K562 (cell line): ENCODE data around the gene ID1. TPM values are rescaled to one million over a fixed set of nuclear protein-coding genes. Genes with fewer than 3 reads are reported as not detected.

Source experiments
- ATAC-seq: fragments of 200-7000 bp; cut with Tn5 transposase; 3 replicates; pipeline ENCODE4 v1.9.1; 2020; ENCODE audit warnings: moderate library complexity
- BruUV-seq: library from RNA; stranded (reverse); fragments of 400-500 nt; replicated peaks from 2 replicates; lab custom pipeline; 2021; lab: Mats Ljungman, UMichigan
- CTCF ChIA-PET: fragments of 300-600 bp; formaldehyde crosslinking; extraction: SDS; loops from one replicate; lab custom pipeline; 2021; ENCODE audit warnings: low intra/inter-chr PET ratio; lab: Yijun Ruan, JAX
- POLR2A ChIA-PET: fragments of 300-600, 350-650 bp; sonication (Branson Sonifier 250); formaldehyde crosslinking; extraction: SDS; loops from one replicate; lab custom pipeline; 2021; ENCODE audit warnings: antibody characterized with exemption, inconsistent platforms; lab: Yijun Ruan, JAX
- DNase-seq, 4 experiments: peaks; one replicate each; pipeline versions ENCODE4 v3.0.0 to v3.0.0-alpha.2; 2011 to 2018; ENCODE audit warnings: low spot score in 3 of 4, mixed read lengths in 3 of 4; ENCODE audit errors: extremely low read depth in 1 of 4
- FAIRE-seq: peaks from 2 replicates; lab custom pipeline; 2011; peaks lifted over from hg19 to GRCh38; lab: Jason Lieb, UNC
- H2AFZ ChIP-seq: 2 replicates; pipeline ENCODE4 v1.6.0; 2011; ENCODE audit warnings: low read depth, low read length, control low read depth, inconsistent platforms
- H3K27ac ChIP-seq: fragments of 200-600 bp; 3 replicates; pipeline ENCODE4 v1.8.0; 2011; ENCODE audit warnings: low read depth, mild to moderate bottlenecking, control low read depth, inconsistent platforms, low read length, moderate library complexity, mixed read lengths; ENCODE audit errors: extremely low read depth
- H3K27me3 ChIP-seq, 2 experiments: fragments of 300-600 bp in 1 of 2; 2 replicates in 1 of 2; 3 replicates in 1 of 2; pipeline versions ENCODE4 v1.6.0 to v1.8.0; 2011; ENCODE audit warnings: inconsistent platforms in 2 of 2, low read length in 2 of 2, mild to moderate bottlenecking in 1 of 2, mixed read lengths in 1 of 2, moderate library complexity in 1 of 2; ENCODE audit not compliant: control insufficient read depth in 2 of 2, insufficient read depth in 2 of 2
- H3K36me3 ChIP-seq: fragments of 300-600 bp; 3 replicates; pipeline ENCODE4 v1.8.0; 2011; ENCODE audit warnings: mild to moderate bottlenecking, low read length, inconsistent platforms; ENCODE audit not compliant: control insufficient read depth, insufficient read depth
- H3K4me1 ChIP-seq, 2 experiments: fragments of 200-600 bp in 1 of 2; replicated peaks in 1 of 2; 2 replicates in 1 of 2; 3 replicates in 1 of 2; pipeline versions ENCODE4 v1.5.1 to v1.8.0; 2011; ENCODE audit warnings: inconsistent platforms in 2 of 2, low read length in 2 of 2, mild to moderate bottlenecking in 1 of 2, mixed read lengths in 1 of 2, moderate library complexity in 1 of 2; ENCODE audit not compliant: control insufficient read depth in 2 of 2, insufficient read depth in 2 of 2
- H3K4me2 ChIP-seq: 2 replicates; pipeline ENCODE4 v1.6.1; 2011; ENCODE audit warnings: low read length, control low read depth, inconsistent platforms, mixed read lengths; ENCODE audit not compliant: insufficient read depth
- H3K4me3 ChIP-seq: fragments of 200-600 bp; sonication (generic), shearing (Covaris generic); 2 replicates; pipeline ENCODE4 v1.5.1; 2016; ENCODE audit warnings: control low read depth, inconsistent platforms
- H3K79me2 ChIP-seq: fragments of 200-600 bp; 3 replicates; pipeline ENCODE4 v1.8.0; 2011; ENCODE audit warnings: low read length, inconsistent platforms; ENCODE audit not compliant: control insufficient read depth, insufficient read depth
- H3K9ac ChIP-seq, 2 experiments: 2 replicates each; pipeline versions ENCODE4 v1.6.0 to v1.6.1; 2011; ENCODE audit warnings: low read depth in 2 of 2, low read length in 2 of 2, control low read depth in 1 of 2, inconsistent platforms in 1 of 2, mild to moderate bottlenecking in 1 of 2, mixed read lengths in 1 of 2; ENCODE audit not compliant: insufficient read depth in 1 of 2
- H3K9me1 ChIP-seq: one replicate; pipeline ENCODE4 v1.6.0; 2011; ENCODE audit warnings: inconsistent platforms, mild to moderate bottlenecking, low read length, moderate library complexity; ENCODE audit not compliant: control insufficient read depth, insufficient read depth
- H3K9me3 ChIP-seq: replicated peaks from 2 replicates; pipeline ENCODE4 v1.5.1; 2011; ENCODE audit warnings: low read depth, low read length, inconsistent platforms; ENCODE audit not compliant: control insufficient read depth, insufficient read depth
- H4K20me1 ChIP-seq: replicated peaks from 2 replicates; pipeline ENCODE4 v1.6.1; 2011; ENCODE audit warnings: low read length, inconsistent platforms, mixed read lengths; ENCODE audit not compliant: control insufficient read depth, insufficient read depth
- BRD4 ChIP-seq: fragments of 200-600 bp; sonication (generic); IDR thresholded peaks from 2 replicates; pipeline ENCODE4 v1.6.1; 2017; ENCODE audit warnings: inconsistent platforms
- EP300 ChIP-seq: IDR thresholded peaks from 2 replicates; pipeline ENCODE4 v1.6.1; 2012; ENCODE audit warnings: low read length, improper control_type of control experiment
- HDAC8 ChIP-seq: fragments of 450-650 bp; IDR thresholded peaks from 2 replicates; pipeline ENCODE4 v1.6.1; 2016; ENCODE audit warnings: mild to moderate bottlenecking, missing genetic modification characterization, moderate library complexity, missing compliant biosample characterization
- KLF6 ChIP-seq: fragments of 250-450 bp; sonication (Bioruptor Pico); IDR thresholded peaks from 2 replicates; pipeline ENCODE4 v1.4.0; 2020; ENCODE audit warnings: mild to moderate bottlenecking, moderate library complexity, borderline replicate concordance
- MYC ChIP-seq, 2 experiments: fragments of 250-450 bp in 1 of 2; sonication (Bioruptor Pico) in 1 of 2; IDR thresholded peaks; 2 replicates each; pipeline versions ENCODE4 v1.5.1 to v1.6.1; 2012 to 2021; ENCODE audit warnings: low read depth in 2 of 2, borderline replicate concordance in 1 of 2, improper control_type of control experiment in 1 of 2, low read length in 1 of 2, mild to moderate bottlenecking in 1 of 2, moderate library complexity in 1 of 2
- NCOR1 ChIP-seq: fragments of 450-650 bp; IDR thresholded peaks from 2 replicates; pipeline ENCODE4 v1.6.1; 2016; ENCODE audit warnings: mild to moderate bottlenecking, moderate library complexity
- SMC3 ChIP-seq: conservative IDR thresholded peaks from 2 replicates; pipeline ENCODE4 v1.6.1; 2011; ENCODE audit warnings: low read depth, low read length, improper control_type of control experiment; ENCODE audit not compliant: insufficient read depth
- ZNF24 ChIP-seq: fragments of 450-650 bp; IDR thresholded peaks from 2 replicates; pipeline ENCODE4 v1.6.1; 2016
- ZNF609 ChIP-seq: sonication (generic); formaldehyde crosslinking; IDR thresholded peaks from 2 replicates; pipeline ENCODE4 v1.8.1; 2023; ENCODE audit warnings: missing genetic modification reagents, mild to moderate bottlenecking, borderline replicate concordance
- ZSCAN29 ChIP-seq: fragments of 450-650 bp; IDR thresholded peaks from 2 replicates; pipeline ENCODE4 v1.6.1; 2017
- WGBS: fragments of 100-300 bp; shearing (Covaris generic); methylation state at CpG from one replicate; pipeline ENCODE4 v1.1.6; 2016; ENCODE audit warnings: low coverage, mixed read lengths; ENCODE audit not compliant: insufficient coverage; ENCODE audit errors: missing lambda C conversion rate; 5-methylcytosine and 5-hydroxymethylcytosine counted together
- in situ Hi-C: fragments of 300-500 bp; cut with MboI; formaldehyde crosslinking; loops from 4 replicates; pipeline ENCODE4 v1.15.0; 2018; ENCODE audit warnings: inconsistent platforms, mixed read lengths
- intact Hi-C: fragments of 100-400 bp; cut with micrococcal nuclease; formaldehyde crosslinking; loops from 2 replicates; pipeline ENCODE4 v1.14.2; 2022
- polyA plus RNA-seq, 8 experiments: library from polyadenylated mRNA; depleted of rRNA in 4 of 8; stranded (reverse) in 5 of 8; unstranded in 3 of 8; fragments of >200 nt; fragmentation: Nextera tagmentation in 2 of 8; fragmentation: Illumina TruSeq in 1 of 8; extraction: Ambion mirVana in 2 of 8; extraction: Trizol in 1 of 8; gene quantifications; 2 replicates each; pipeline versions ENCODE4 v1.2.1 to v1.2.3, GENCODE V29; 2011 to 2014; ENCODE audit warnings: inconsistent platforms in 1 of 8, missing spikeins in 1 of 8
- total RNA-seq, 7 experiments: library from RNA; depleted of rRNA in 6 of 7; stranded (reverse); fragments of >200 nt in 6 of 7; fragmentation: Illumina TruSeq in 2 of 7; extraction: Trizol in 2 of 7; gene quantifications; 2 replicates each; pipeline versions ENCODE4 v1.2.1 to v1.2.3, GENCODE V29; 2011 to 2021; ENCODE audit warnings: low replicate concordance in 1 of 7
- TF ChIP-seq, protein P1 (sequence below): fragments of 450-650 bp; formaldehyde crosslinking; IDR thresholded peaks from 2 replicates; pipeline ENCODE4 v1.4.0; 2022; ENCODE audit warnings: mild to moderate bottlenecking, moderate library complexity

The ID1 gene
- total and polyA plus RNA-seq, 9 of the 15 experiments (the other 6 are each of a cell fraction or from before 2014, with no cell fraction given), result 1.4 to 358 (median 65.0) TPM

DNA sequence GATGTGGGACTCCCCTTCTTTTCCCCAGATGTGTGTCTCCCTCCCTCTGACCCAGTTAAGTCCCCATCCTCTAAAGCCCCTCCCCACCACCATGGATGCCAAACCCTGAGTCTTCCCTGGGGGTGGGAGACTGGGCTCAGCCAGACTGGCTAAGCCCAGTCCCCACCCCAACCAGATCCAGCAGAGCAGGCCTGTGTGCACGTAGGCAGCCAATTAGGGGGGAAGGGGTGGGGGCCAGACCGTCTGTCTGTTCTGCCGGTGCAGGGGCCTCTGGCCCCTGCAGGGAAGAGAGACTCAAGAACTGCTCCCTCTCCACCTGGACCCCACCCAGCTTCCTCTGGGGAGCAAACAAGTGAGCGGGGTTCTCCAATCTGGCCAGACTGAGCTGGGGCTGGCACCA lies 33.2 kb downstream of the ID1 start:
- no peak for FAIRE-seq
- POLR2A ChIA-PET, result no interaction called here

More for the DNA sequence above, 33.2 kb downstream of the ID1 start:
- H3K4me1 ChIP-seq, result peaks cover 5 to 15% of the 10 kb centered on the region in 2 experiments; a peak in 4 of 5 replicates
- H3K4me3 ChIP-seq, result no peak overlapping the region
- WGBS, result 53% methylated on average over 4 of the region's 4 CpGs
- DNase-seq, result peak in 1 of 4 experiments; percentile 2
- H4K20me1 ChIP-seq, result no peaks in the 10 kb centered on the region
- H3K36me3 ChIP-seq, result no peaks in the 10 kb centered on the region
- CTCF ChIA-PET, result no interaction called here
- H3K9me1 ChIP-seq, result no peaks in the 10 kb centered on the region
- H3K9me3 ChIP-seq, result no peaks in the 10 kb centered on the region
- intact Hi-C loops (loop anchor here (10.0 kb wide), 1 partner anchor 156 kb away; no protein-coding TSS in a partner anchor), in situ Hi-C loops (no loop called here)
- H3K9ac ChIP-seq, result 0 out of 4 replicates have a peak overlapping the region, but pooled peaks of 1 of the 2 experiments have one; percentile 2
- TF ChIP-seq KLF6 (CRISPR knock-in tag) (no peak), MYC (IDR thresholded peaks at IDR 0.05; ENCODE audit: low read depth, low read length) (no peak), MYC (CRISPR knock-in tag; IDR thresholded peaks at IDR 0.05; ENCODE audit: borderline replicate concordance, low read depth) (no peak), SMC3 (no peak), NCOR1 (no peak), ZSCAN29 (no peak), ZNF609 (CRISPR knock-in tag) (no peak), ZNF24 (no peak), EP300 (no peak), BRD4 (no peak), HDAC8 (tag) (no peak)
- TF ChIP-seq, protein P1, sequence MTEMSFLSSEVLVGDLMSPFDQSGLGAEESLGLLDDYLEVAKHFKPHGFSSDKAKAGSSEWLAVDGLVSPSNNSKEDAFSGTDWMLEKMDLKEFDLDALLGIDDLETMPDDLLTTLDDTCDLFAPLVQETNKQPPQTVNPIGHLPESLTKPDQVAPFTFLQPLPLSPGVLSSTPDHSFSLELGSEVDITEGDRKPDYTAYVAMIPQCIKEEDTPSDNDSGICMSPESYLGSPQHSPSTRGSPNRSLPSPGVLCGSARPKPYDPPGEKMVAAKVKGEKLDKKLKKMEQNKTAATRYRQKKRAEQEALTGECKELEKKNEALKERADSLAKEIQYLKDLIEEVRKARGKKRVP (CRISPR knock-in tag), result no peak
- BruUV-seq, result no TSS peak
- ATAC-seq, result no peak
- H3K4me2 ChIP-seq, result no peak overlapping the region
- H3K79me2 ChIP-seq, result no peaks in the 10 kb centered on the region
- no peaks in the 10 kb centered on the region for H3K27me3 ChIP-seq
- no peak overlapping the region for H3K27ac ChIP-seq
- H2AFZ ChIP-seq, result no peak overlapping the region
